ENCODE measurements around the gene PCNA.

PCNA gene

DNA sequence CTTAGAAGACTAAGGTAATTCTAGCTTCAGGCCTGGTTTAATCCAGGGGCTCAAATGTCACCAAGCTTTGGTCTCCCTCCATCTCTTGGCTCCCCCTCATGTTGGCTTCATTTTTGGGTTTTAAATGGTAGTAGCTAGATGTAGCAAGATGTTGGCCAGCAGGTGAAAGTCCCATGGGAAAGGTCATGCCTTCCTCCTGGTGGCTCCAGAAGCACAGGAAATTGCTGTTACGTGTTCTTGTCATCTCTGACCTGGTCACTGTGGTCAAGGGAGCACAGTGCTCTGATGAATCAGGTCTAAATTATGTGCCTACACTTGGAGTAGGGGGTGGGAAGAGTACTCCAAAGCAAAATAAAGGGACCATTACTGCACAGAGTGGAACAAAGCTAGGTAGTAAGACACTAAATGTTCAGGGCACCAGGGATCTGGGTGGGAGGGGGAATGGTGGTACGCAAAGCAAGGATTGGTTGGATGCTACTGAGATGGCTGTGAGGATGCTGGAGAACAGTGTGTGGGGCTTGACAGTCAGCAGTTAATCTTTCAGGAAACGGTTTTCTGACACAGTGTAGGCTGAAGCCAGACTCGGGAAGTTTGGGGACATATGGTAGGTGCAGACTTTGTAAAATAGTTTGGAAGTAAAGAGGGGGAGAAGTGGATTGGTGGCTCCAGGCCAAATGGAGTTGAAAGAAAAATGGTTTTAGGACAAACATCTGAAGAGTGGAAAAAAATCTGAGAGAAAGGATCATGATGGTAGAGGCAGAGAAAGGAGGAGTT is 37.1 kb upstream of the PCNA start:
- Histone ChIP-seq H3K79me2 (ENCODE audit: insufficient read depth, low read length) (peaks cover 44% of the 10 kb centered on the region), H3K27me3 (ENCODE audit: low read length) (no peaks in the 10 kb centered on the region), H3K9me3 (ENCODE audit: insufficient read depth, low read length) (no peaks in the 10 kb centered on the region), H3K9me2 (replicated peaks; ENCODE audit: insufficient read depth, low read length) (no peaks in the 10 kb centered on the region), H4K20me1 (ENCODE audit: low read depth, low read length) (no peaks in the 10 kb centered on the region), H3F3A (ENCODE audit: insufficient read depth) (0 out of 2 replicates have a peak, but pooled peaks cover 5% of the 10 kb centered on the region), H2AFZ (ENCODE audit: low read depth, low read length, severe bottlenecking) (no peak overlapping the region), H3K27ac (ENCODE audit: low read depth, low read length) (no peak overlapping the region), H3K36me3 (ENCODE audit: low read length) (no peaks in the 10 kb centered on the region), H3K4me2 (ENCODE audit: low read depth, low read length, poor library complexity, severe bottlenecking) (no peak overlapping the region), H3K9ac (ENCODE audit: low read length) (no peak overlapping the region), H3K4me3 (ENCODE audit: insufficient read depth, low read length, poor library complexity, severe bottlenecking) (no peak overlapping the region)
- TF ChIP-seq, protein P1, sequence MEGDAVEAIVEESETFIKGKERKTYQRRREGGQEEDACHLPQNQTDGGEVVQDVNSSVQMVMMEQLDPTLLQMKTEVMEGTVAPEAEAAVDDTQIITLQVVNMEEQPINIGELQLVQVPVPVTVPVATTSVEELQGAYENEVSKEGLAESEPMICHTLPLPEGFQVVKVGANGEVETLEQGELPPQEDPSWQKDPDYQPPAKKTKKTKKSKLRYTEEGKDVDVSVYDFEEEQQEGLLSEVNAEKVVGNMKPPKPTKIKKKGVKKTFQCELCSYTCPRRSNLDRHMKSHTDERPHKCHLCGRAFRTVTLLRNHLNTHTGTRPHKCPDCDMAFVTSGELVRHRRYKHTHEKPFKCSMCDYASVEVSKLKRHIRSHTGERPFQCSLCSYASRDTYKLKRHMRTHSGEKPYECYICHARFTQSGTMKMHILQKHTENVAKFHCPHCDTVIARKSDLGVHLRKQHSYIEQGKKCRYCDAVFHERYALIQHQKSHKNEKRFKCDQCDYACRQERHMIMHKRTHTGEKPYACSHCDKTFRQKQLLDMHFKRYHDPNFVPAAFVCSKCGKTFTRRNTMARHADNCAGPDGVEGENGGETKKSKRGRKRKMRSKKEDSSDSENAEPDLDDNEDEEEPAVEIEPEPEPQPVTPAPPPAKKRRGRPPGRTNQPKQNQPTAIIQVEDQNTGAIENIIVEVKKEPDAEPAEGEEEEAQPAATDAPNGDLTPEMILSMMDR (IDR thresholded peaks at IDR 0.05; ENCODE audit: insufficient read depth, low read length, poor library complexity, severe bottlenecking) = no peak
- no peak for TF ChIP-seq EZH2phosphoT487 (conservative IDR thresholded peaks at IDR 0.05; ENCODE audit: low read length)

DNA sequence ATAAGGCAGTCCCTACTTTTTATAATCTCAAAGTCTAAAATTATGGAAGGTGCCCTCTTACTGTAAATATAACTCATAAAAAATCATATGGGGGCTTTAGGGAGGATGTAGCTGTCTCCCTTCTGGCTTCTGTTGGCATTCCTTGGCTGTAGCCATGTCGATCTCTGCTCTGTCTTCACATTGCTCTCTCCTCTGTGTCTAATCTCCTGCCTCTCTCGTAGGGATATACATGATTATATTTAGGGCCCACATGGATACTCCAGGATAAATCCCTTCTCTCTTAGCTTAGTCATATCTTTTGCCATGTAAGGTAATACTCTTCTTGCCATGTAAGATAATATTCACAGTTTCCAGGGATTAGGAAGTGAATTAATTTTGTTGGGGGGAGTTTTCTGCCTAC is 35.6 kb upstream of the PCNA start:
- TF ChIP-seq, protein P1 (IDR thresholded peaks at IDR 0.05; ENCODE audit: insufficient read depth, low read length, poor library complexity, severe bottlenecking) = no peak
- TF ChIP-seq EZH2phosphoT487 (conservative IDR thresholded peaks at IDR 0.05; ENCODE audit: low read length) = no peak
- peaks cover 43% of the 10 kb centered on the region for H3K79me2 ChIP-seq (ENCODE audit: insufficient read depth, low read length)
- no peaks in the 10 kb centered on the region for H3K9me3 ChIP-seq (ENCODE audit: insufficient read depth, low read length)
- no peak overlapping the region for H3K4me2 ChIP-seq (ENCODE audit: low read depth, low read length, poor library complexity, severe bottlenecking)
- no peaks in the 10 kb centered on the region for H4K20me1 ChIP-seq (ENCODE audit: low read depth, low read length)
- H3K9me2 ChIP-seq (replicated peaks; ENCODE audit: insufficient read depth, low read length) = no peaks in the 10 kb centered on the region
- no peak overlapping the region for H3K4me3 ChIP-seq (ENCODE audit: insufficient read depth, low read length, poor library complexity, severe bottlenecking)
- H3K27me3 ChIP-seq (ENCODE audit: low read length) = no peaks in the 10 kb centered on the region
- no peak overlapping the region for H3K27ac ChIP-seq (ENCODE audit: low read depth, low read length)
- H3F3A ChIP-seq (ENCODE audit: insufficient read depth) = 0 out of 2 replicates have a peak, but pooled peaks cover 5% of the 10 kb centered on the region
- H3K36me3 ChIP-seq (ENCODE audit: low read length) = no peaks in the 10 kb centered on the region
- H3K9ac ChIP-seq (ENCODE audit: low read length) = no peak overlapping the region
- no peak overlapping the region for H2AFZ ChIP-seq (ENCODE audit: low read depth, low read length, severe bottlenecking)

DNA sequence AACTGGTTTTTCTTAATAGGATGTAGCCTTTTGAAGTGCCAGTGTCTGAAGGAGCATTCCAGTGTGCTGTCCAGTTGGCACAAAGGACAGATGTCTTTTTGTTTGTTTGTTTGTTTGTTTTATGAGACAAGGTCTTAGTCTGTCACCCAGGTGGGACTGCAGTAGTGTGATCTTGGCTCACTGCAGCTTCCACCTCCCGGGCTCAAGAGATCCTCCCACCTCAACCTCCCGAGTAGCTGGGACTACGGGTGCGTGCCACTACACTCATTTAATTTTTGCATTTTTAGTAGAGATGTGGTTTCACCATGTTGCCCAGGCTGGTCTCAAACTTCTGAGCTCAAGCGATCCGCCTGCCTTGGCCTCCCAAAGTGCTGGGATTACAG is 34.8 kb upstream of the PCNA start:
- Histone ChIP-seq H3K4me3 (ENCODE audit: insufficient read depth, low read length, poor library complexity, severe bottlenecking) (no peak overlapping the region), H3F3A (ENCODE audit: insufficient read depth) (0 out of 2 replicates have a peak, but pooled peaks cover under 1% of the 10 kb centered on the region), H4K20me1 (ENCODE audit: low read depth, low read length) (no peaks in the 10 kb centered on the region), H3K36me3 (ENCODE audit: low read length) (no peaks in the 10 kb centered on the region), H2AFZ (ENCODE audit: low read depth, low read length, severe bottlenecking) (no peak overlapping the region), H3K4me2 (ENCODE audit: low read depth, low read length, poor library complexity, severe bottlenecking) (no peak overlapping the region), H3K9me2 (replicated peaks; ENCODE audit: insufficient read depth, low read length) (no peaks in the 10 kb centered on the region), H3K27me3 (ENCODE audit: low read length) (no peaks in the 10 kb centered on the region), H3K9ac (ENCODE audit: low read length) (no peak overlapping the region), H3K9me3 (ENCODE audit: insufficient read depth, low read length) (no peaks in the 10 kb centered on the region), H3K79me2 (ENCODE audit: insufficient read depth, low read length) (peaks cover 50% of the 10 kb centered on the region), H3K27ac (ENCODE audit: low read depth, low read length) (no peak overlapping the region)
- no peak for TF ChIP-seq EZH2phosphoT487 (conservative IDR thresholded peaks at IDR 0.05; ENCODE audit: low read length)
- TF ChIP-seq, protein P1 (IDR thresholded peaks at IDR 0.05; ENCODE audit: insufficient read depth, low read length, poor library complexity, severe bottlenecking) = no peak
